Loucy (cell line): ENCODE measurements around the gene EMC1.

Source experiments
- EZH2phosphoT487 ChIP-seq: fragments of 200-600 bp; IDR thresholded peaks from 2 replicates; pipeline ENCODE4 v1.6.1; 2018; ENCODE audit warnings: antibody characterized with exemption, mild to moderate bottlenecking, moderate library complexity, borderline replicate concordance
- TF ChIP-seq, protein P1 (sequence below): fragments of 200-600 bp; sonication (generic); conservative IDR thresholded peaks from 2 replicates; pipeline ENCODE4 v1.5.1; 2014; ENCODE audit warnings: mild to moderate bottlenecking, antibody characterized with exemption, low read length

DNA sequence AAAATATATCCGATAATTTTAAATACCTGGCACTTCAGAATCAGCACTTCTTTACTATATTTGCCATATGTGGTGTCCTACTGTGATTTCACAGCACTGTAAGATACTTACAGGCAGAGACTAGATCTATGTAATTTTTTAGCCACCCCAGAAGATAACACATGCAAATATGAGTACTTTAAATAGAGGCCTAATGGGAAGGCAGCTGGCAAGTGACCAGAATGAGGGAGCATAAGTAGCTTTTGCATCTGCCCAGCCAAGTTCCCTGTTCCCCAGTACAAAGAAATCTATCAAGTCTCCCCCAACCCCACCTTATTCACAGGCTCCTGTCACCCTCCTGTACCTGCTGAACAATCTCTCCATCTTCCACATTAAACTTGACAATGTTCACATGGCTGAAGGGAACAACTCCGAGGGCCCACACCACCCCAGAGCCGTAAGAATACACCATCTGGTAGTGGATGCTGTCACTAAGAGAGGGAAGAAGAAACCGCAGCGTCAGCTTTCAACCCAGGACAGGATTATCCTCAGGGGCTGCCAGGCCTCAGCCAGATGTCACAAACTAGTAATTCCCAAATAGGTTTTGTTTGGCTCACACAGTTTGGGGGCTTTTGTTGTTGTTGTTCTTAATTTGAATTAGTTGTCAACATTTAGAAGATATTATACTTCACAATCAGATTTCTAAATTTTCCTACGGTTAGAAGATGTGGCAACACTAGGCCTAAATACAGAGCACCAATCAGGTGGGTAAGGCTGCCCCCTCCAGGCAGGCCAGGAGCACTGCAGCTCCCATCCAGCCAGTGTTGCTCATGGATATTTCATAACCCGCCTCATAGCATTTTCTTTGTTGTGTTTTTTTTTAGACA, 10.4 kb downstream of the EMC1 start:
- no peak for TF ChIP-seq EZH2phosphoT487
- TF ChIP-seq, protein P1, sequence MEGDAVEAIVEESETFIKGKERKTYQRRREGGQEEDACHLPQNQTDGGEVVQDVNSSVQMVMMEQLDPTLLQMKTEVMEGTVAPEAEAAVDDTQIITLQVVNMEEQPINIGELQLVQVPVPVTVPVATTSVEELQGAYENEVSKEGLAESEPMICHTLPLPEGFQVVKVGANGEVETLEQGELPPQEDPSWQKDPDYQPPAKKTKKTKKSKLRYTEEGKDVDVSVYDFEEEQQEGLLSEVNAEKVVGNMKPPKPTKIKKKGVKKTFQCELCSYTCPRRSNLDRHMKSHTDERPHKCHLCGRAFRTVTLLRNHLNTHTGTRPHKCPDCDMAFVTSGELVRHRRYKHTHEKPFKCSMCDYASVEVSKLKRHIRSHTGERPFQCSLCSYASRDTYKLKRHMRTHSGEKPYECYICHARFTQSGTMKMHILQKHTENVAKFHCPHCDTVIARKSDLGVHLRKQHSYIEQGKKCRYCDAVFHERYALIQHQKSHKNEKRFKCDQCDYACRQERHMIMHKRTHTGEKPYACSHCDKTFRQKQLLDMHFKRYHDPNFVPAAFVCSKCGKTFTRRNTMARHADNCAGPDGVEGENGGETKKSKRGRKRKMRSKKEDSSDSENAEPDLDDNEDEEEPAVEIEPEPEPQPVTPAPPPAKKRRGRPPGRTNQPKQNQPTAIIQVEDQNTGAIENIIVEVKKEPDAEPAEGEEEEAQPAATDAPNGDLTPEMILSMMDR, result peak; percentile 97
